Measurements from ENCODE around the gene STRN.
"Not testable (repeated sequence)": the region's sequence is repeated elsewhere in the genome, so short reads cannot be mapped to it uniquely, and the experiment has no call there.

The STRN gene

GRCh38 chr2:36963734-36964133 lies 2.6 kb downstream of the STRN start:
- no peak for DNase-seq

DNA sequence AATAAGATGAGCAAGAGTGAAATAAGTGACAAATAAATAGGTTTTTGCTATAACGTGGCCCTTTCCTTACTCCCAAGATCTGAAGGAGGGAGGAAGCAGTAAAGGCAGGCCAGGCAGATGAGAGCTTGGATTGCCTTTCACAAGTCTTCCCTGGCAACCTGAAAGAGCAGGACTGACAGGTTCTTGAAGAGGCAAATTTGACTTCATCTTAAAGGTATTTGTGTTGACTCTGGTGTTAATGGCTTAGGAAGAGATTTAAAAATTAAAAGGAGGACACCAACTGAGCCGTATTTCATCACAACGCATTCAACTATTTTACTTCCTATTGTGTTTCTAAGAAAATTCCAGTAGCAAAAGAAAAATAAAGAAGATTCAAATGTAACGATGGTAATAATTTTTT lies 3.2 kb downstream of the STRN start:
- no peak for DNase-seq

- no peak for DNase-seq
Measured at GRCh38 chr2:36960773-36961172, 5.6 kb downstream of the STRN start.

DNA sequence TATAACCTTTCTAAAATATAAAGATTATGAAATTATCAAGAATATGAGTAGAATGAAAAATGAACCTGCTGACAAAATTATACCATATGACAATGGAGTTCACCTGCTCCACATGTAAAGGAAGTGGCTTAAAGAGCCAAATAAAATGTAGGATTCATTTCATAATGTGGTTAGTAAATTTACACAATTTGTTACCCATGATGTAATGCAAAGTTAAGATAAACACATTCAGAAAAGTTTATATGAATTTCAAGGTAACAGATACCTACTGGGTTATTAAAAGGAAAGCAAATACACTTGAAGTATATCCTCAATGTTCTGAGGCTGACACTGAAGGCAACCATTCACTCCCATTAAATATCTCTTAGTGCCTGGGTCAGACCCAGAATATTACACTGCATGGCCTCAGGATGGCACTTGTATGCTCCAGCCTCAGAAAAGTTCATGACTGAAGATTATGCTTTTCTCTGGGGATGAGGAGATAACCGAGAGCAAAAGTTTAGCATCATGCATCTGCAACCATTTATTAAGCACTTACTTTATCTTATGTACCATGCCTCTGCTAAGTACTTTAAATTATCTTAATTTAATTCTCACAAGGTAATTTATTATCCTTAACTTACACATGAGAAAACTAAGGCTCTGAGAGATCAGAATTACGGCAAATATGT lies 6.2 kb downstream of the STRN start:
- DNase-seq: no peak

- no peak for DNase-seq
Measured at GRCh38 chr2:36954977-36955607, 11.2 kb downstream of the STRN start.

DNA sequence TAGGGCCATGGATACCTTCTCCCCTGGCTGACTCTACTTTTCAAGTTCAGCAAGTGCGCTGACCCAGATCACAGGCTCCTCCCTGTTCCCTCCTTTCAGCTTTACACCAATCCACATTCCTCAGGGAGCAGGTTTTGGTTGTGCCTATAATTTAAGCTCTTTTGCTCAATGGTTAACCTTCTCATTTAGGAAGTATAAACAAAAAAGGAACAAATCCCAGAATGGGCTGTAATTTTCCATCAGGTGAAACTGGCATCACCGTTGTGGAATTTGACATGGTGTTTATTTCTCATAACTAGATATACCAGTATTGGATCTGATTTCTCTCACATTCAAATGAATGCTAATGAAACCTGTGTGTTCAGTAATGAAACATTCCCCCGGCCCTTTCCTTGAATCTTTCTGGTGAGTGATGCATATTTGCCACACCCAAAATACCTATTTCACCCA lies 13.6 kb downstream of the STRN start:
- DNase-seq: no peak

GRCh38 chr2:36951574-36951973 lies 14.8 kb downstream of the STRN start:
- no peak for DNase-seq

DNA sequence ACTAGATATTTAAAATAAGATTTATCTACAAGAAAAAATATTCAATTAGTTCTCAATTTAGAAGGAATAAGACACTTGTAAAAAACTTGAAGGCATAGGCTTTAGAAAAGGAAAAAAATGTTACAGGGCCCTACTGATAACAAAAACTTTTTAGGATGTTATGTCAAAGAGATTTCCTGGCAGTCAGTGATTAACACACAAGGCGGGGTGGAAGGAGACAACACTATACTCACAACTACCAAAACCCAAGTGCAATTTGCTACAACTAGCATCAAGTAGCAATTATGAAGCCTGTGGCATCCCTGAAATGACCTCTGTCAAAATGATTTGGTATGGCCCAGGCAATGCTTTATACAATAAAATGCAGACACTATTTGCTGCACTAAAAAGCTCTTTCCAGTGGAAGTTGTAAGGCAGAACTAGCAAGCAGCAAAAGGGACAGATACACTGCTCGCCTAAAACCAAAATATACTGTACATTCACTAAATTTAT lies 15.3 kb downstream of the STRN start:
- no peak for DNase-seq

GRCh38 chr2:36949845-36950244 lies 16.5 kb downstream of the STRN start:
- no peak for DNase-seq

DNA sequence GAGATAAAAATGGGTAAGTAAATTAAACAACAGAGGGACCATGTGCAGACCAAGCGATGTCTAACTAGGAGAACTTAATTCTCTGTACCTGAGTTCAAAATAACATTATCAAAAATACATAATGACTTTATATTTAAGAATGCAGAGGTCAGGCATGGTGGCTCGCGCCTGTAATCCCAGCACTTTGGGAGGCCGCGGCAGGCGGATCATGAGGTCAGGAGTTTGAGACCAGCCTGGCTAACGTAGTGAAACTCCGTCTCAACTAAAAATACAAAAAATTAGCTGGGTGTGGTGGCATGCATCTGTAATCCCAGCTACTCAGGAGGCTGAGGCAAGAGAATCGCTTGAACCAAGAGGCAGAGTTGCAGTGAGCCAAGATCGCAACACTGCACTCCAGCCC lies 21.1 kb downstream of the STRN start:
- DNase-seq: not testable (repeated sequence)

DNA sequence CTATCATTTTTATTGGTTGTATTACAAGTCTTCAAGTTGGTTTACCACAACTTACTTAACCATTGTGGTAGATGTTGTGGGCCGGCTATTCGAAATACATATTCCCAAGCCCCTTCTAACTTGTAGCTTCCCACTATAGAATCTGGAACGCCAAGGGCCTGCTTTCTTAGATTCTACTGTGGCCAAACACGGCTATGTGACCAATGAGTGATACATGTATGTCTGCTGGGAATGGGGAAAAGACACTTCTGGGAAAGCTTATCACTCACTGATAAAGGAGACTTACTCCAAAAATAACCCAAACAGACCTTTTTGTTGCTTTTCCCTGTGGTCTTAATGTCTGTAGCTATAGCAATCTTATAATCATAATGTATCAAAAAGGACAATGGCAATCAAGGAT lies 24.5 kb downstream of the STRN start:
- DNase-seq: no peak

DNA sequence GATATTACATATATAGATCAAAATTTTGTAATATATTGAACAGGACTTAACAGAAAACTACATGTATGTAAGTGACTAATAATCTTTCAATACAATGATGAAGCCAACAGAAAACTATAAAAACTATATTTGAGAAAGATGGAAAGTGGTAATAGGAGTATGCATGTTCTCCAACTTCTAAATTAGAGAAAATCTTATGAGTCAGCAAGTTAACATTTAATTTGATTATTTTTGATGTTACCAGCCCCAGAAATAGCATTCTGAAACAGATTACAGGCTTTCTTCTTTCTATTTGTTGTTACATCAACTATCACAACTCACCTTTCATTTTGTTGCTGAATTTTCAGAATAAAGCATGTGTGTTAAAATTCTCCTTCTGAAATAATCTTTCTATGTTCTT lies 29.8 kb downstream of the STRN start:
- not testable (repeated sequence) for DNase-seq

GRCh38 chr2:36931688-36932087 lies 34.6 kb downstream of the STRN start:
- not testable (repeated sequence) for DNase-seq

DNA sequence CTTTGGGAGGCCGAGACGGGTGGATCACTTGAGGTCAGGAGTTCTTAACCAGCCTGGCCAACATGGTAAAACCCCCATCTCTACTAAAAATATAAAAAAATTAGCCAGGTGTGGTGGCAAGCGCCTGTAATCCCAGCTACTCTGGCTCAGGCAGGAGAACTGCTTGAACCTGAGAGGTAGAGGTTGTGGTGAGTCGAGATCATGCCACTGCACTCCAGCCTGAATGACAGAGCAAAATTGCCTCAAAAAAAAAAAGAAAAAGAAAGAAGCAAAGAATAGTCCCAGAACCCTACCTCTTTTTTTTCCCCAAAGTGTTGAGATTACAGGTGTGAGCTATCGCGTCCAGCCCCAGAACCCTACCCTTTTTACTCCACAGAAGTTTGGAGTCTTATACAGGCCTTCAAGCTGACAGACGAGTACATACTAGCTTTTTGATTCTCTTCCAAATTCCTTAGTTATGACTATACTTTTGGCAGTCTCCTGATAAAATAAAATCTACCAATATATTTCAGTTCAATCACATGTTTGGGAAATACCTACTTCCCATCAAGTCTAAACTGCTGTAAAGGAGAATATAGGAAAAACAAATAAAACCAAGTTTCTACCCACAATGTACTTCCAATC lies 35.4 kb downstream of the STRN start:
- not testable (repeated sequence) for DNase-seq

GRCh38 chr2:36926175-36927132 lies 39.9 kb downstream of the STRN start:
- DNase-seq: not testable (repeated sequence)

DNA sequence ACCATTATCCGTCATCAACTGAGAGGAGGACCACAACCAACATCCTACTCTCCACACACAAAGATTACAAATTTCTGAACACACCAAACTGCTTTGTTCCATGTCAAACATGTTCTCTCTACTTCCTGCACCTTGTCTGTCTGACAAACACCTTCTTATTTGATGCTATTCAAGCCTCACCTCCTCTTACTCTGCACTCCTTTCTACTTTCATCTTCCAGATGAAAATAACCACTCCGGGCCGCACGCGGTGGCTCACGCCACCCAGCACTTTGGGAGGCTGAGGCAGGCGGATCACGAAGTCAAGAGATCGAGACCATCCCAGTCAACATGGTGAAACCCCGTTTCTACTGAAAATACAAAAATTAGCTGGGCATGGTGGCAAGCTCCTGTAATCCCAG lies 43.7 kb downstream of the STRN start:
- DNase-seq: not testable (repeated sequence)

GRCh38 chr2:36921984-36922383 lies 44.4 kb downstream of the STRN start:
- no peak for DNase-seq

- DNase-seq: no peak
Measured at GRCh38 chr2:36919041-36919837, 47.1 kb downstream of the STRN start.

DNA sequence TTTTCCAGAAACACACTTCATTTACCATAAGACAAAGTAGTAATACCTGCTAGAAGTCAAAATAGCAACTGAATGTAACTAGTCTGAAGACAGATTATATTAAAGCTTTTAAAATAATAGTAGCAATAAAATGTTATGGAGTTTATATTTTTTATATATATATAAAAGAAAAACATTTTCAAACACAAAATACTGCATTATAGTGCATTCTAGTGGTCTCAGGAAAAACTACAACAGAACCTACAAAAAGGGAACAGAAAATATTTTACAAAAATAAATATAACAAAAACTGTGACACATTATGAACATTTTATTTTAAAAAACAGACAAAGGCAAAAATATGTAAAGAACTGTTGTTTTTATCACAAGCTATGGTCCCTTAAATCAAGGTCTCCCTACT lies 48.0 kb downstream of the STRN start:
- no peak for DNase-seq

- DNase-seq: no peak
Measured at GRCh38 chr2:36915627-36916026, 50.7 kb downstream of the STRN start.

GRCh38 chr2:36912695-36913094 lies 53.6 kb downstream of the STRN start:
- no peak for DNase-seq

DNA sequence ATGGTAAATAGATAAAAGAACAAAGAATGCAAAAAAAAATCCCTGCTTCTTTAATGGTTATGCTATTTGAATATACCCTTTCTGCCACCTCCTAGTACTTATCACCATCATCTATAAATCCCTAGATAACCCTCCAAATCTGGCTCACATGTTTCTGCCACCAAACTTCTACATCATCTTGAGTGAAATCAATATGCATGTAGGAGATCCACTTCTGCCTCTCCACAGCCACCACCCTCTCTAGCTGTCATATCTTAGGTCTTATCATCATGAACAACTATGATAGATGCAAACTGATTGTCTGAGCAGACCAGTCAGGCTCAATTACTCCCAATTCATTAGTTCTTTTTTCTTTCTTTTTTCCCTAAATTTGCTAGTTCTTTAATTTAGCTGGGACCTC lies 55.3 kb downstream of the STRN start:
- DNase-seq: no peak
